SK-N-SH (cell line): ENCODE data around the gene DPF3. TPM values are rescaled to one million over a fixed set of nuclear protein-coding genes. Genes with fewer than 3 reads are reported as not detected.

Experiments
- CTCF ChIA-PET: fragments of 300-600, 350-600 bp; formaldehyde crosslinking; extraction: SDS; loops from one replicate; lab custom pipeline; 2021; lab: Yijun Ruan, JAX
- POLR2A ChIA-PET: fragments of 350-600 bp; sonication (Branson Sonifier 250); formaldehyde crosslinking; extraction: SDS; loops from one replicate; lab custom pipeline; 2020; ENCODE audit warnings: antibody characterized with exemption, inconsistent platforms; lab: Yijun Ruan, JAX
- DNase-seq: peaks from one replicate; pipeline ENCODE4 v3.0.0; 2012
- H2AFZ ChIP-seq: fragments of 200-600 bp; sonication (generic); 2 replicates; pipeline ENCODE4 v1.8.1; 2016; ENCODE audit warnings: antibody characterized with exemption, mild to moderate bottlenecking, low read depth
- H3F3A ChIP-seq: fragments of 200-600 bp; sonication (generic); replicated peaks from 2 replicates; pipeline ENCODE3; 2016; ENCODE audit warnings: antibody characterized with exemption, mild to moderate bottlenecking; ENCODE audit not compliant: insufficient read depth
- H3K27ac ChIP-seq, 2 experiments: fragments of 200-500 bp in 1 of 2; fragments of 200-600 bp in 1 of 2; sonication (Bioruptor generic) in 1 of 2; sonication (generic), shearing (Covaris generic) in 1 of 2; 2 replicates each; pipeline versions ENCODE4 v1.5.1 to v1.6.1; 2014 to 2016; ENCODE audit warnings: low read depth in 2 of 2, inconsistent platforms in 1 of 2, low read length in 1 of 2, mild to moderate bottlenecking in 1 of 2, mixed read lengths in 1 of 2
- H3K27me3 ChIP-seq: fragments of 200-600 bp; sonication (generic), shearing (Covaris generic); 2 replicates; pipeline ENCODE4 v1.6.1; 2016; ENCODE audit warnings: mixed run types; ENCODE audit not compliant: insufficient read depth
- H3K36me3 ChIP-seq, 2 experiments: fragments of 200-500 bp in 1 of 2; fragments of 200-600 bp in 1 of 2; sonication (Bioruptor generic) in 1 of 2; sonication (generic) in 1 of 2; replicated peaks in 1 of 2; 2 replicates each; pipeline versions ENCODE3 to v1.5.1; 2014 to 2016; ENCODE audit warnings: low read length in 1 of 2, mild to moderate bottlenecking in 1 of 2; ENCODE audit not compliant: insufficient read depth in 2 of 2, control insufficient read depth in 1 of 2
- H3K4me1 ChIP-seq, 2 experiments: fragments of 200-500 bp in 1 of 2; fragments of 200-600 bp in 1 of 2; sonication (Bioruptor generic) in 1 of 2; sonication (generic), shearing (Covaris generic) in 1 of 2; 2 replicates each; pipeline versions ENCODE4 v1.5.1 to v1.6.1; 2014 to 2016; ENCODE audit warnings: low read depth in 1 of 2, low read length in 1 of 2, mixed run types in 1 of 2; ENCODE audit not compliant: insufficient read depth in 2 of 2, control insufficient read depth in 1 of 2
- H3K4me2 ChIP-seq: fragments of 200-600 bp; sonication (generic), shearing (Covaris generic); 2 replicates; pipeline ENCODE4 v1.6.1; 2017; ENCODE audit warnings: mixed run types
- H3K4me3 ChIP-seq, 2 experiments: fragments of 200-500 bp in 1 of 2; fragments of 200-600 bp in 1 of 2; sonication (Bioruptor generic) in 1 of 2; sonication (generic), shearing (Covaris generic) in 1 of 2; 2 replicates each; pipeline versions ENCODE4 v1.5.1 to v1.8.1; 2014 to 2016; ENCODE audit warnings: low read depth in 2 of 2, inconsistent platforms in 1 of 2, low read length in 1 of 2, mild to moderate bottlenecking in 1 of 2, mixed read lengths in 1 of 2, moderate library complexity in 1 of 2
- H3K79me2 ChIP-seq: fragments of 200-600 bp; sonication (generic); 2 replicates; pipeline ENCODE4 v1.8.1; 2017; ENCODE audit warnings: mild to moderate bottlenecking; ENCODE audit not compliant: insufficient read depth
- H3K9ac ChIP-seq: fragments of 200-600 bp; sonication (generic); 2 replicates; pipeline ENCODE4 v1.6.1; 2017; ENCODE audit warnings: mixed run types
- H3K9me2 ChIP-seq: fragments of 200-600 bp; sonication (generic); 2 replicates; pipeline ENCODE4 v1.6.1; 2017; ENCODE audit warnings: mixed run types
- H3K9me3 ChIP-seq: fragments of 200-600 bp; sonication (generic); 2 replicates; pipeline ENCODE4 v1.6.1; 2017; ENCODE audit warnings: mixed run types, mild to moderate bottlenecking, moderate library complexity
- H4K20me1 ChIP-seq: fragments of 200-600 bp; sonication (generic); 2 replicates; pipeline ENCODE4 v1.6.1; 2017; ENCODE audit warnings: mild to moderate bottlenecking, mixed run types; ENCODE audit not compliant: insufficient read depth
- CHD2 ChIP-seq: fragments of 150-350 bp; IDR thresholded peaks from 2 replicates; pipeline ENCODE4 v1.6.1; 2018; ENCODE audit warnings: low read length; ENCODE audit not compliant: partially characterized antibody
- FOSL2 ChIP-seq: IDR thresholded peaks from 2 replicates; pipeline ENCODE4 v1.4.0; 2012; ENCODE audit warnings: low read depth, mild to moderate bottlenecking, moderate library complexity, borderline replicate concordance
- FOXJ3 ChIP-seq: sonication (generic); formaldehyde crosslinking; IDR thresholded peaks from 2 replicates; pipeline ENCODE4 v1.5.1; 2020; ENCODE audit warnings: mild to moderate bottlenecking, missing genetic modification reagents
- FOXM1 ChIP-seq: IDR thresholded peaks from 2 replicates; pipeline ENCODE4 v1.4.0; 2012; ENCODE audit warnings: low read depth, mild to moderate bottlenecking
- GATA2 ChIP-seq: sonication (generic); formaldehyde crosslinking; IDR thresholded peaks from 2 replicates; pipeline ENCODE4 v1.5.0; 2020; ENCODE audit warnings: mild to moderate bottlenecking, missing genetic modification reagents
- MXI1 ChIP-seq: IDR thresholded peaks from 2 replicates; pipeline ENCODE4 v1.6.1; 2012; ENCODE audit warnings: mild to moderate bottlenecking, low read depth, low read length, improper control_type of control experiment
- NFIC ChIP-seq: IDR thresholded peaks from 2 replicates; pipeline ENCODE4 v1.4.0; 2012; ENCODE audit warnings: borderline replicate concordance
- NRF1 ChIP-seq: IDR thresholded peaks from 2 replicates; pipeline ENCODE4 v1.6.1; 2012; ENCODE audit warnings: low read depth, mild to moderate bottlenecking, low read length
- POLR2AphosphoS5 ChIP-seq: IDR thresholded peaks from 2 replicates; pipeline ENCODE4 v1.6.1; 2012; ENCODE audit warnings: low read depth, low read length
- TCF12 ChIP-seq: IDR thresholded peaks from 2 replicates; pipeline ENCODE4 v1.4.0; 2012
- YY1 ChIP-seq: IDR thresholded peaks from 2 replicates; pipeline ENCODE4 v1.4.0; 2012; ENCODE audit warnings: low read depth, mild to moderate bottlenecking
- WGBS: methylation state at CpG from one replicate; pipeline ENCODE4 v1.1.6; 2017; ENCODE audit warnings: low lambda C conversion rate; 5-methylcytosine and 5-hydroxymethylcytosine counted together
- polyA plus RNA-seq, 3 experiments: library from polyadenylated mRNA; depleted of rRNA; stranded (reverse); fragments of >200 nt; gene quantifications; 2 replicates each; pipeline ENCODE4 v1.2.3, GENCODE V29; 2012
- TF ChIP-seq, protein P1 (sequence below): fragments of 200-600 bp; sonication (generic); IDR thresholded peaks from 2 replicates; pipeline ENCODE4 v1.6.1; 2017; ENCODE audit warnings: antibody characterized with exemption, mild to moderate bottlenecking, moderate library complexity
- TF ChIP-seq, protein P2 (sequence below): IDR thresholded peaks from 2 replicates; pipeline ENCODE4 v1.4.0; 2012; ENCODE audit warnings: low read depth, borderline replicate concordance
- TF ChIP-seq, protein P3 (sequence below): fragments of 150-350 bp; IDR thresholded peaks from 2 replicates; pipeline ENCODE4 v1.6.1; 2016; ENCODE audit warnings: mild to moderate bottlenecking, low read depth, low read length

The DPF3 gene
- polyA plus RNA-seq, 1 of the 3 experiments (the other 2 are of a cell fraction), result 2.8 TPM

DNA sequence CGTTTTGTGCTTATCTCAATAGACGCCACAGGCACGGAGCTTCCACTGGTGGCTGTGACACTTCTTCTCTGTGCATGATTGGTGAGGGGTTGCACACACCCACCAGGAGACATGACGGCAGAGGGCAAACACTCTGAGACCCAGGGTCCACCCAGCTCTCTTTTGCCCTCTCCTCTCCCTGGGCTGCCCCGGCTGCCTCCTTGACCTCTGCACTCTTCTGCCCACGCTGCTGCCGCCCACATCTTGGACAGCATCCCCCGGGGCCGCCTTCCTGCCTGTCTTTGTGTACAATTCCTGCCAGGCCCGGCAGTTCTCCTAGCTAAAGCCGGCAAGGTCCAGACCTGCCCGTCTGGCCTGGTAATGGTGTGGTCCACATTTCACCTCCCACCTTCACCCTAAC lies 44.7 kb downstream of the DPF3 start:
- H3K4me1 ChIP-seq, result no peaks in the 10 kb centered on the region; a peak in 1 of 4 replicates
- no peaks in the 10 kb centered on the region for H3K9me3 ChIP-seq
- H3K9me2 ChIP-seq, result no peaks in the 10 kb centered on the region
- H3K79me2 ChIP-seq, result no peaks in the 10 kb centered on the region
- no peak overlapping the region for H3K4me2 ChIP-seq
- TF ChIP-seq NFIC (no peak), FOXM1 (no peak), MXI1 (no peak)
- H3F3A ChIP-seq, result peaks cover under 1% of the 10 kb centered on the region
- H3K36me3 ChIP-seq, result no peaks in the 10 kb centered on the region
- H3K27ac ChIP-seq, result no peak overlapping the region
- 53% methylated on average over 12 of the region's 12 CpGs for WGBS
- no peak overlapping the region for H3K9ac ChIP-seq
- no peak overlapping the region for H3K4me3 ChIP-seq
- no peaks in the 10 kb centered on the region for H4K20me1 ChIP-seq
- ChIA-PET POLR2A (no interaction called here), CTCF (interaction anchor here (0.6 to 1.9 kb wide), 2 partner anchors 56 to 332 kb away, joined by 4 to 6 read pairs; no protein-coding TSS in a partner anchor)
- DNase-seq, result no peak
- no peaks in the 10 kb centered on the region for H3K27me3 ChIP-seq
- no peak overlapping the region for H2AFZ ChIP-seq

DNA sequence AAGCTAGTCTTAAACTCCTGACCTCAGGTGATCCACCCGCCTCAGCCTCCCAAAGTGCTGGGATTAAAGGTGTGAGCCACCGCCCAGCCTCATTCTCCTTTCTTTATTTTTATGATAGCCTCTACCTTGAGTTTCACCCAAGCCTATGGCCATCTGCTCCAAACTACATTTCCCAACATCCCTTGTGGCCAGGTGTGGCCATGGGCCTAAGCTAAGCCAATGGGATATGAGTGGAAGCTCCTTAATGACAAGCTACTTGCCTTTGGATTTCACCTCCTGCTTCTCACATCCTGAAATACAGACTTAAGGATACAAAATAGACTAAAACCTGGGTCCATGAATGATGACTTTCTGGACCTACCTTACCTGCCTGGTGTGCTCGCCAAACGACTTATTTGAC lies 46.2 kb downstream of the DPF3 start:
- WGBS, result 77% methylated on average over 4 of the region's 4 CpGs
- no peak for DNase-seq
- H3K4me2 ChIP-seq, result no peak overlapping the region
- no peaks in the 10 kb centered on the region for H3K9me3 ChIP-seq
- no peaks in the 10 kb centered on the region for H3K9me2 ChIP-seq
- H3K27ac ChIP-seq, result no peak overlapping the region
- TF ChIP-seq YY1, result no peak
- TF ChIP-seq, protein P1, sequence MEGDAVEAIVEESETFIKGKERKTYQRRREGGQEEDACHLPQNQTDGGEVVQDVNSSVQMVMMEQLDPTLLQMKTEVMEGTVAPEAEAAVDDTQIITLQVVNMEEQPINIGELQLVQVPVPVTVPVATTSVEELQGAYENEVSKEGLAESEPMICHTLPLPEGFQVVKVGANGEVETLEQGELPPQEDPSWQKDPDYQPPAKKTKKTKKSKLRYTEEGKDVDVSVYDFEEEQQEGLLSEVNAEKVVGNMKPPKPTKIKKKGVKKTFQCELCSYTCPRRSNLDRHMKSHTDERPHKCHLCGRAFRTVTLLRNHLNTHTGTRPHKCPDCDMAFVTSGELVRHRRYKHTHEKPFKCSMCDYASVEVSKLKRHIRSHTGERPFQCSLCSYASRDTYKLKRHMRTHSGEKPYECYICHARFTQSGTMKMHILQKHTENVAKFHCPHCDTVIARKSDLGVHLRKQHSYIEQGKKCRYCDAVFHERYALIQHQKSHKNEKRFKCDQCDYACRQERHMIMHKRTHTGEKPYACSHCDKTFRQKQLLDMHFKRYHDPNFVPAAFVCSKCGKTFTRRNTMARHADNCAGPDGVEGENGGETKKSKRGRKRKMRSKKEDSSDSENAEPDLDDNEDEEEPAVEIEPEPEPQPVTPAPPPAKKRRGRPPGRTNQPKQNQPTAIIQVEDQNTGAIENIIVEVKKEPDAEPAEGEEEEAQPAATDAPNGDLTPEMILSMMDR, result no peak
- TF ChIP-seq POLR2AphosphoS5, result no peak
- TF ChIP-seq, protein P2, sequence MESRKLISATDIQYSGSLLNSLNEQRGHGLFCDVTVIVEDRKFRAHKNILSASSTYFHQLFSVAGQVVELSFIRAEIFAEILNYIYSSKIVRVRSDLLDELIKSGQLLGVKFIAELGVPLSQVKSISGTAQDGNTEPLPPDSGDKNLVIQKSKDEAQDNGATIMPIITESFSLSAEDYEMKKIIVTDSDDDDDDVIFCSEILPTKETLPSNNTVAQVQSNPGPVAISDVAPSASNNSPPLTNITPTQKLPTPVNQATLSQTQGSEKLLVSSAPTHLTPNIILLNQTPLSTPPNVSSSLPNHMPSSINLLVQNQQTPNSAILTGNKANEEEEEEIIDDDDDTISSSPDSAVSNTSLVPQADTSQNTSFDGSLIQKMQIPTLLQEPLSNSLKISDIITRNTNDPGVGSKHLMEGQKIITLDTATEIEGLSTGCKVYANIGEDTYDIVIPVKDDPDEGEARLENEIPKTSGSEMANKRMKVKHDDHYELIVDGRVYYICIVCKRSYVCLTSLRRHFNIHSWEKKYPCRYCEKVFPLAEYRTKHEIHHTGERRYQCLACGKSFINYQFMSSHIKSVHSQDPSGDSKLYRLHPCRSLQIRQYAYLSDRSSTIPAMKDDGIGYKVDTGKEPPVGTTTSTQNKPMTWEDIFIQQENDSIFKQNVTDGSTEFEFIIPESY, result no peak
- TF ChIP-seq, protein P3, sequence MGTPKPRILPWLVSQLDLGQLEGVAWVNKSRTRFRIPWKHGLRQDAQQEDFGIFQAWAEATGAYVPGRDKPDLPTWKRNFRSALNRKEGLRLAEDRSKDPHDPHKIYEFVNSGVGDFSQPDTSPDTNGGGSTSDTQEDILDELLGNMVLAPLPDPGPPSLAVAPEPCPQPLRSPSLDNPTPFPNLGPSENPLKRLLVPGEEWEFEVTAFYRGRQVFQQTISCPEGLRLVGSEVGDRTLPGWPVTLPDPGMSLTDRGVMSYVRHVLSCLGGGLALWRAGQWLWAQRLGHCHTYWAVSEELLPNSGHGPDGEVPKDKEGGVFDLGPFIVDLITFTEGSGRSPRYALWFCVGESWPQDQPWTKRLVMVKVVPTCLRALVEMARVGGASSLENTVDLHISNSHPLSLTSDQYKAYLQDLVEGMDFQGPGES, result no peak
- TF ChIP-seq FOXJ3 (CRISPR knock-in tag), result no peak
- no peak for TF ChIP-seq GATA2 (CRISPR knock-in tag)
- no peak for TF ChIP-seq CHD2
- TF ChIP-seq NFIC, result no peak
- TF ChIP-seq NRF1, result no peak
- TF ChIP-seq TCF12, result no peak
- no peak for TF ChIP-seq FOSL2
- ChIA-PET CTCF (interaction anchor here (1.9 kb wide), 1 partner anchor 57 kb away, joined by 6 read pairs; no protein-coding TSS in a partner anchor), POLR2A (no interaction called here)
- H3K4me1 ChIP-seq, result no peaks in the 10 kb centered on the region; a peak in 1 of 4 replicates
- H3K36me3 ChIP-seq, result no peaks in the 10 kb centered on the region
- H3F3A ChIP-seq, result no peaks in the 10 kb centered on the region
- no peak overlapping the region for H3K9ac ChIP-seq
- H3K79me2 ChIP-seq, result no peaks in the 10 kb centered on the region
- H3K4me3 ChIP-seq, result no peak overlapping the region
- no peaks in the 10 kb centered on the region for H3K27me3 ChIP-seq
- H4K20me1 ChIP-seq, result no peaks in the 10 kb centered on the region
- H2AFZ ChIP-seq, result no peak overlapping the region
